ENCODE results near the gene TAF3.

The TAF3 gene

GRCh38 chr10:8034466-8035005, 216.2 kb downstream of the TAF3 start:
- H3K36me3 ChIP-seq (ENCODE audit: control insufficient read depth, insufficient read depth, low read length), result no peaks in the 10 kb centered on the region
- H3K4me1 ChIP-seq, result peaks cover 5% of the 10 kb centered on the region
- no peak overlapping the region for H3K4me2 ChIP-seq (ENCODE audit: low read length)
- H3K4me3 ChIP-seq (ENCODE audit: low read depth, low read length), result no peak overlapping the region
- TF ChIP-seq CTCF (IDR thresholded peaks at IDR 0.05), result no peak
- H3K27ac ChIP-seq, result no peak overlapping the region
- H3K9ac ChIP-seq, result no peak overlapping the region
- H3K27me3 ChIP-seq (ENCODE audit: control insufficient read depth, insufficient read depth, low read length), result no peaks in the 10 kb centered on the region
- no peaks in the 10 kb centered on the region for H3K9me3 ChIP-seq (ENCODE audit: control insufficient read depth, low read length)
- H2AFZ ChIP-seq, result no peak overlapping the region
- no peaks in the 10 kb centered on the region for H3K79me2 ChIP-seq

GRCh38 chr10:8035006-8035640, 216.8 kb downstream of the TAF3 start:
- Histone ChIP-seq H3K4me2 (ENCODE audit: low read length) (peak overlapping the region; percentile 2), H3K79me2 (no peaks in the 10 kb centered on the region), H2AFZ (peak overlapping the region; percentile 62), H3K27me3 (ENCODE audit: control insufficient read depth, insufficient read depth, low read length) (no peaks in the 10 kb centered on the region), H3K4me1 (peaks cover 5% of the 10 kb centered on the region), H3K4me3 (ENCODE audit: low read depth, low read length) (no peak overlapping the region), H3K9ac (no peak overlapping the region), H3K9me3 (ENCODE audit: control insufficient read depth, low read length) (no peaks in the 10 kb centered on the region), H3K27ac (no peak overlapping the region), H3K36me3 (ENCODE audit: control insufficient read depth, insufficient read depth, low read length) (no peaks in the 10 kb centered on the region)
- no peak for TF ChIP-seq CTCF (IDR thresholded peaks at IDR 0.05)

- H3K9me3 ChIP-seq (ENCODE audit: control insufficient read depth, low read length), result no peaks in the 10 kb centered on the region
- peak overlapping the region; percentile 15 for H3K27ac ChIP-seq
- H3K36me3 ChIP-seq (ENCODE audit: control insufficient read depth, insufficient read depth, low read length), result no peaks in the 10 kb centered on the region
- H3K79me2 ChIP-seq, result no peaks in the 10 kb centered on the region
- H3K4me2 ChIP-seq (ENCODE audit: low read length), result no peak overlapping the region
- H3K4me3 ChIP-seq (ENCODE audit: low read depth, low read length), result no peak overlapping the region
- peak overlapping the region; percentile 62 for H2AFZ ChIP-seq
- peaks cover 5% of the 10 kb centered on the region for H3K4me1 ChIP-seq
- TF ChIP-seq CTCF (IDR thresholded peaks at IDR 0.05), result no peak
- H3K9ac ChIP-seq, result no peak overlapping the region
- H3K27me3 ChIP-seq (ENCODE audit: control insufficient read depth, insufficient read depth, low read length), result no peaks in the 10 kb centered on the region
Observed at GRCh38 chr10:8035641-8036470, 217.6 kb downstream of the TAF3 start.

GRCh38 chr10:8036506-8037198, 218.3 kb downstream of the TAF3 start:
- H3K4me1 ChIP-seq, result peaks cover 5% of the 10 kb centered on the region
- no peak overlapping the region for H2AFZ ChIP-seq
- H3K4me3 ChIP-seq (ENCODE audit: low read depth, low read length), result peak overlapping the region; percentile 50
- H3K9me3 ChIP-seq (ENCODE audit: control insufficient read depth, low read length), result no peaks in the 10 kb centered on the region
- no peak overlapping the region for H3K9ac ChIP-seq
- H3K4me2 ChIP-seq (ENCODE audit: low read length), result no peak overlapping the region
- no peak for TF ChIP-seq CTCF (IDR thresholded peaks at IDR 0.05)
- H3K79me2 ChIP-seq, result no peaks in the 10 kb centered on the region
- no peaks in the 10 kb centered on the region for H3K36me3 ChIP-seq (ENCODE audit: control insufficient read depth, insufficient read depth, low read length)
- no peak overlapping the region for H3K27ac ChIP-seq
- H3K27me3 ChIP-seq (ENCODE audit: control insufficient read depth, insufficient read depth, low read length), result no peaks in the 10 kb centered on the region
